GM12892 (cell line): ENCODE data around the gene PGLYRP3.

Source experiments
- POLR2A ChIP-seq: IDR thresholded peaks from 2 replicates; pipeline ENCODE4 v1.6.1; 2011; ENCODE audit warnings: low read depth, low read length, control low read depth
- POLR2AphosphoS5 ChIP-seq: IDR thresholded peaks from 2 replicates; pipeline ENCODE4 v1.6.1; 2011; ENCODE audit warnings: low read depth, low read length, control low read depth
- TAF1 ChIP-seq: IDR thresholded peaks from 2 replicates; pipeline ENCODE4 v1.6.1; 2011; ENCODE audit warnings: low read depth, mild to moderate bottlenecking, control low read depth, low read length, borderline replicate concordance

DNA sequence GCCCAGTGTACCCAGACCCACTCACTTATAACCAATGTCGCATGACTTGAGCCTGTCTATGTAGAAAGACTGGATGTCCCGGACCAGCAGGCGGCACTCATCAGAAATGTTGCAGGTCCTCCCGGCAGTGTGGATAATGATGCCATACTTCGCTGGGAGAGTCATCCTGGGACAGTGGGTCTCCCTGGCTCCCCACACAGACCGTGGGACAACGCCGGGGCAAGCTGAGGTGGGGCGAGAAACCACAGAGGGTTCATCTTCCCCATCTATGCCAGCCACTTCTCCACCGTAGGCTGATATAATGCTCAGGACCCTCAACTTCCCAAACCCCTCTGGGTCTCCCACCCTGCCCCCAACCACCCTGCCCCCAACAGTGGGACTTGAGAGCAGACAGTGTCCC lies 27.6 kb upstream of the PGLYRP3 start:
- TF ChIP-seq POLR2AphosphoS5 (no peak), POLR2A (no peak), TAF1 (no peak)
